ENCODE data around the gene ADAMTS18.

ADAMTS18 gene

DNA sequence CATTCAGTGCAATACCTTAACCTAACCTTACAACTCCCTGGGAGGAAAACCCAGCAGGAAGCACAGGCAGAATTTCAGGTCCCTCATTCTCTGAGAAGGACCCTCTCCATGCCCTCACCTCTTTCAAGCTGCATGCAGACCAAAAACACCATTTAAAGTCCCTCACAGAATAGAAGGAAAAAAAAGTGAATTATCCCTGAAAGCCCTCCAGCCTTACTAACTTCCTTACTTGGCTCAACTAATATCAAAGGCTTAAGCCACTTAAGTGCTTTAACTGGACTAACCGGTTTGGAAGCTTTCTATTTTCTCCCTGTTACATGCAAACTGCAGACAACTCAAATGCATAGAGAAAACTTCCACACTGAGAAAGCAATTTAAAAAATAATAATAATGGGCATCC, 60.5 kb downstream of the ADAMTS18 start:
- no peak for DNase-seq (ENCODE audit: low read depth)
- TF ChIP-seq, protein P1, sequence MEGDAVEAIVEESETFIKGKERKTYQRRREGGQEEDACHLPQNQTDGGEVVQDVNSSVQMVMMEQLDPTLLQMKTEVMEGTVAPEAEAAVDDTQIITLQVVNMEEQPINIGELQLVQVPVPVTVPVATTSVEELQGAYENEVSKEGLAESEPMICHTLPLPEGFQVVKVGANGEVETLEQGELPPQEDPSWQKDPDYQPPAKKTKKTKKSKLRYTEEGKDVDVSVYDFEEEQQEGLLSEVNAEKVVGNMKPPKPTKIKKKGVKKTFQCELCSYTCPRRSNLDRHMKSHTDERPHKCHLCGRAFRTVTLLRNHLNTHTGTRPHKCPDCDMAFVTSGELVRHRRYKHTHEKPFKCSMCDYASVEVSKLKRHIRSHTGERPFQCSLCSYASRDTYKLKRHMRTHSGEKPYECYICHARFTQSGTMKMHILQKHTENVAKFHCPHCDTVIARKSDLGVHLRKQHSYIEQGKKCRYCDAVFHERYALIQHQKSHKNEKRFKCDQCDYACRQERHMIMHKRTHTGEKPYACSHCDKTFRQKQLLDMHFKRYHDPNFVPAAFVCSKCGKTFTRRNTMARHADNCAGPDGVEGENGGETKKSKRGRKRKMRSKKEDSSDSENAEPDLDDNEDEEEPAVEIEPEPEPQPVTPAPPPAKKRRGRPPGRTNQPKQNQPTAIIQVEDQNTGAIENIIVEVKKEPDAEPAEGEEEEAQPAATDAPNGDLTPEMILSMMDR (IDR thresholded peaks at IDR 0.05; ENCODE audit: control insufficient read depth, insufficient read depth, low read depth, low read length, missing control alignments): no peak
- no peak overlapping the region for H3K4me3 ChIP-seq (ENCODE audit: control insufficient read depth, low read depth, low read length)

DNA sequence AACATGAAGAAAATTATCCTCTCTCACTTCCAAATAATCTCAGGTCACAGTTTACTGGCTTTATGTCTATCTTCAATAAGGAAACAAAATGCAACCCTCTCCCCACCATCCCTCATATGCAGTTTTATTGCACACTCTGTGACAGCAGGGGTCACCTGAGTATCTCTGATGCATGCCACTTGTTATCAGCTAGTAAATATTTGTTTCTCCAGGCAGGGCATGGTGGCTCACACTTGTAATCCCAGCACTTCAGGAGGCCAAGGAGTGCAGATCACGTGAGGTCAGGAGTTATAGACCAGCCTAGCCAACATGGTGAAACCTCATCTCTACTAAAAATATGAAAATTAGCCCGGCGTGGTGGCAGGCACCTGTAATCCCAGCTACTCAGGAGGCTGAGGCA, 61.1 kb downstream of the ADAMTS18 start:
- TF ChIP-seq, protein P1 (IDR thresholded peaks at IDR 0.05; ENCODE audit: control insufficient read depth, insufficient read depth, low read depth, low read length, missing control alignments): no peak
- no peak for DNase-seq (ENCODE audit: low read depth)
- H3K4me3 ChIP-seq (ENCODE audit: control insufficient read depth, low read depth, low read length): no peak overlapping the region

DNA sequence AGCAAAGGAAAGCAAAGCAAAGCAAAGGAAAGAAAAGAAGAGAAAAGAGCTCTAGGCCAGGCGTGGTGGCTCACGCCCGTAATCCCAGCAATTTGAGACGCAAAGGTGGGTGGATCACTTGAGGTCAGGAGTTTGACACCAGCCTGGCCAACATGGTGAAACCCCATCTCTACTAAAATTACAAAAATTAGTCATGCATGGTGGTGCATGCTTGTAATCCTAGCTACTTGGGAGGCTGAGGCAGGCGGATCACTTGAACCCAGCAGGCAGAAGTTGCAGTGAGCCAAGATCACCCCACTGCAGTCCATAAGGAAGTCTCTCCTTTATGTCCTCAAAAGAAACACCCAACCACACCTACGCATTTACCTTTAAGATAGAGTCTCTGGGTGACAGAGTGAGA, 70.1 kb downstream of the ADAMTS18 start:
- H3K4me3 ChIP-seq (ENCODE audit: control insufficient read depth, low read depth, low read length): no peak overlapping the region
- TF ChIP-seq, protein P1 (IDR thresholded peaks at IDR 0.05; ENCODE audit: control insufficient read depth, insufficient read depth, low read depth, low read length, missing control alignments): no peak
- DNase-seq (ENCODE audit: low read depth): no peak

DNA sequence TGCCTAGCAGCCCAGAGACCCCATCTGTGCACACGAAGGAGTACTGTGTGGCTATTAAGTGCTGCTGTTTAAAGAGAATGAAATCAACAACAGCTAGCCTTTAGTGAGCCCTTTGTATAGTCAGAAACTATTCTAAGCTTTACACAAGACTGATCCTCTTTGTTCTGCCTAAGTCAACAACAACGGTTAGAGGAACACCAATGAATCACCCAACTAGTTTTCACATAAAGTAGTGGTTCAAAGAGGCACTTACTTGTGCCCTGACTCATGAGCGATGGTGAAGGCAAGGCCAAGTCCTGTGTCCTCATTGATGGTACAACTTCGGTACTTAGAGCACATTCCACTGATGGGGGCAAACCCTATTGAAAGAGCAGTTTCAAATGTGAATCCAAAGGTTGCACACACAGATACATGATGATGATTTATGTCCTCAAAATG, 75.8 kb downstream of the ADAMTS18 start:
- TF ChIP-seq, protein P1 (IDR thresholded peaks at IDR 0.05; ENCODE audit: control insufficient read depth, insufficient read depth, low read depth, low read length, missing control alignments): no peak
- H3K4me3 ChIP-seq (ENCODE audit: control insufficient read depth, low read depth, low read length): no peak overlapping the region
- no peak for DNase-seq (ENCODE audit: low read depth)

DNA sequence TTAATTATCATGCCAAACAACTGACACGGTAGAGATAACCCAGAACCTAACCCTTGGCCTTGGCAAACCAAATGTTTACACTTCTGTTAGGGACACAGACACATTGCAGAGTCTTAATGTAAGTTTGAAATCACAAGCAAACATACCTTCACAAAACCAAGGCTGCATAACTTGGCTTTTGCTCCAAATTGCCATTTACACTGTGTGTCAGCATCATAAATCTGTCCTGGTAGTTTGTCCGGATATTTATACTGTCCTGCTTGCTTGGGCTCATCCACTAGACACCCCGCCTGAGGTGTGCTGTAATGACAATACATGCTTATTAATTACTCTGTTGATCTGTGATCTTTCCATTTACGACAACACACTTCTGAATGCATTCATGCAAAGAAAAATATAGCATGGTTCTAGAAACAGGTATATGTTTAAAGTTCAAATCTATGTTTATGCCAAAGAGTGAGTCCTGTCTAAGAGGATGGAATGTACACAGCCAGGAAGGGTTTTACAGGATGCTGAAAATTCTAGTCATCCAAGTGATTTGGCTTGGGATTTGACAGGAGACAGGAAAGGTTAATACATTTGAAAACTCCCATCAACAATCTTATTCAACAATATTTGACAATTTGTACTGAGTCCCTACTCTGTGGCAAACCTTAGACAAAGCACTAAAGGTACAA, 81.1 kb downstream of the ADAMTS18 start:
- no peak overlapping the region for H3K4me3 ChIP-seq (ENCODE audit: control insufficient read depth, low read depth, low read length)
- TF ChIP-seq, protein P1 (IDR thresholded peaks at IDR 0.05; ENCODE audit: control insufficient read depth, insufficient read depth, low read depth, low read length, missing control alignments): no peak
- no peak for DNase-seq (ENCODE audit: low read depth)

DNA sequence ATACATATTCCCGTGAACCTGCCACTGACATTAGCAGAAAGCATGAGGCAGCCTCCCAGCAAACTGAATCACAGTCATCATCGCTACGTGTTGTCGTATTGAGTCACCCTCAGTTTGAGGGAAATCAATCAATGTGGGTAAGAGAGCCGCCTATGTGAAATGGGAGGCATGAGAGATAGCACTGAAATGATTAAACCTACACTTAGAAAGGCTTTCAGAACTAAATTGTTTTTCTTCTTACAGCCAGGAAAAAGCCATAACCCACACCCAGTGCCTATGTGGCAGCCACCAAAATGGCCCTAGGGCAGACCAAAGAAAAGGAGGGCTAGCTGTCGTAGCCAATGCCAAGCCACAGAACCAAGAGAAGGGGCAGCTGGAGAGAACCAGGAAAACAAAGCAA, 90.5 kb downstream of the ADAMTS18 start:
- DNase-seq (ENCODE audit: low read depth): no peak
- TF ChIP-seq, protein P1 (IDR thresholded peaks at IDR 0.05; ENCODE audit: control insufficient read depth, insufficient read depth, low read depth, low read length, missing control alignments): no peak
- H3K4me3 ChIP-seq (ENCODE audit: control insufficient read depth, low read depth, low read length): no peak overlapping the region

Data from AG09309 (cell line).